CD4-positive, alpha-beta T cell treated with Interleukin-2 at 100 ng/mL for 4 hours (primary cell): ENCODE data around the gene PDK4.

ENCODE experiments used
- DNase-seq: peaks from one replicate; pipeline ENCODE4 v3.0.0-alpha.2; 2020; ENCODE audit warnings: low spot score

PDK4 gene

DNA sequence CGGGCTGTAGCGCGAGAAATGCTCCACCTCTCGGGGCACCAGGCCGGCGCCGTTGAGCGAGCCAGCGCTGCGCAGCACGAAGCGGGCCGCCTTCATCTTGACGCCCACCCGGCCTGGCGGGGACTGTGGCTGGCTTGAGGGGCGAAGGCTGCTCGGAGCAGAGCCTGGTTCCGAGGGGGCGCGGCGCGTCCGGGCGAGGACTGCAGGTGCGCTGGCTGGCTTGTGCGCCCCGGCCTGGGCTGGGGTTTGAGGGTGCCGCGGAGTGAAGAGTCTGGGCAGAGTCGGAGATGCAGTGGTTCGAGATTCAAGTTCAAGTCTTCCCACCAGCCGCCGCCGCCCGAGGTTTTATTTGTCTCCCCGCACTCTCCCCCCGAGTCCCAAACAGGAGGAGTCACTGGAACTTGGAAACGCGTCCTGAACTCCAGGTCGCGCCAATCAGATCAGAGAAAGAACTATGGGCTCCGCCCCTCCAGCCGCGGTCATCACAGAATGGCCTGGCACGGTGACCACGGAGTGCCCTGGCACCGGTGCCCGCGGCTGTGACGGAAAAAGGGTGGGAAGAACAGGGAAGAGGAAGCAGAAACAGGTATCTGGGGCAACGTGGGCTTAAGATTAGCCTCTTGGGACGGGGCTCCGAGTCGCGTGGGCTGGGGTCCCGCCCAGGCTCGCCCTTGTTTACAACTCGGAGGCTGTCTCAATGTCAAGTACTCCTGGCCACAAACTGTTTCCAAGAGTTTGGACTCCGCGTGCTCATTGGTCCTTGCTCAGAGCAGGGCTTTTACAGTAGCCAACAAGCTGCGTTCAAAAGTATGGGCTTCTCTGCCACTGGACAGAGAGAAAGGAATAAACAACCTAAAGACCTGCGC lies at the start of gene PDK4:
Gene PDK4 (minus strand): TSS at position 319 of the 866 bp plus-strand sequence. CDS start 223 bp downstream, at position 96.
- DNase-seq, result no peak

DNA sequence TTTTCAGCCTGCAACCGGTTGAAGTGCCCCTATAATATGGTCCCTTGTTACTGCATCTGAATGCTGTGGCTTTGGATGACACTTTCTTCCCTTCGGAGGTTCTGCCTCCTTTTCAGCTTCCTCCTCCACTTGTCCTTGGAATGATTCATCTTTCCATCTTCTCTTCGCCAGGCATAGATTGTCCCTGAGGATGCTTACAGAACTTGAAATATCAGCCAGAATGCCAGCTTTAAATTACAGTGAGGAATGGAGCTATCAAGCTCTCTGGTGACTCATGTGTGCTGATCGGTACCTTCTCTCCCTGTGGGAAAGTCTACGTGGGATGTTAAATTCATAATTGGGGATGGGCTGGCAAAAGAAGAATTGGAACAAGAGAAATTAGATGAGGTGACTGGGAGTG lies 45.9 kb upstream of the PDK4 start:
- DNase-seq, result no peak

- DNase-seq, result no peak
Measured at GRCh38 chr7:95636140-95636940, 40.0 kb upstream of the PDK4 start.

GRCh38 chr7:95632609-95633008 lies 36.3 kb upstream of the PDK4 start:
- no peak for DNase-seq

- no peak for DNase-seq
Measured at GRCh38 chr7:95631527-95631926, 35.2 kb upstream of the PDK4 start.

GRCh38 chr7:95630702-95631458 lies 34.6 kb upstream of the PDK4 start:
- no peak for DNase-seq

- no peak for DNase-seq
Measured at GRCh38 chr7:95628831-95629439, 32.6 kb upstream of the PDK4 start.

DNA sequence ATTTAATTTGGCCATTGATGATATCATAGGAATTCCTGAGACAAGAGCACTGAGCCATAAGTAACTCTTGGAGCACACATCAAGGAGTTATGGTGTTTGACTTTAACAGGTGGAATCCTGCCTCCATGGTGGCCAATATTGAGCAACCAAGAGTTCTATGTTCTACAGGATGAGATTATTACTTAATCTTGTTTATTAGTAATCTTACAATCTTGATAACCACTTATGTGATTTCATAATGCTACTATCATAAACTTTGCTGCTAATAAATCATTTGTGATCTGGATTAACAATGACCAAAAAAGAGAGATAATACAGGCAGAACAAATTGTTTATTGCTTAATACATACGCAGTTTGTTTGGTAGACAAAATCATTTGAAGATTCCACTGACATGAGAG lies 27.5 kb upstream of the PDK4 start:
- DNase-seq, result no peak

- DNase-seq, result no peak
Measured at GRCh38 chr7:95622859-95623258, 26.5 kb upstream of the PDK4 start.

- DNase-seq, result no peak
Measured at GRCh38 chr7:95622001-95622549, 25.8 kb upstream of the PDK4 start.

DNA sequence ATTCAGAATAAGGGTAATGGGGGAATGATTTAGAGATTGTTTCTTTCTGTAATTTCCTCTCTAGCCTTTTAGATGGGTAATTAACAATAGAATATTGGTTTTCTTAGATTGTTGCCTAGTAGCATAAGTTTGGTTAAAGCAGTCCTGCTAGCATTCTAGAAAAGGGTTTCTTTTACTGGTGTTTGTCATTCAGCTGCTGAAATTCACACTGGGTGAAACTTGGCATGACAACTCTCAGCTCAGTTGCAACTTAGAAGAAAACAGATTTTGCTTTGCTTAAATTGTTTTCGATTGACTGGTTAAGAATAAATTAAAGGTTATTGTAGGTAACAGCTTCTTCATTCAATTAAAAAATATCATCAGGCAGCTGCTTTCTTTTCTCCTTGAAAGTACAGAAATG lies 25.1 kb upstream of the PDK4 start:
- DNase-seq, result no peak

- DNase-seq, result no peak
Measured at GRCh38 chr7:95620631-95621030, 24.3 kb upstream of the PDK4 start.

DNA sequence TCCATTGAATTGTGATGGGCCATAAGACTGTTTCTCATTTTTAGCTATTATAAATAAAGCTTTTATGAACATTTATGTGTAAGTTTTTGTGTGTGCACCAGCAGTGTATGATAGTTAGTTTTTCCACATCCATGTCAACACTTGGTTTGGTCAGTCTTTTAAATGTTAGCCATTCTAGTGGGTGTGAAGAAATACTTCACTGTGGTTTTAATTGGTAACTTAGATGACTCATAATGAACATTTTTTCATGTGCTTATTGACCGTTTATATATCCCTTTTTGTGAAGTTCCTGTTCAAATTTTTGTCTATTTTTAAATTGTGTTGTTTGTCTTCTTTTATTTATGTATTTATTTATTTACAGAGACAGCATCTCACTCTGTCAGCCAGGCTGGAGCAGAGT lies 23.6 kb upstream of the PDK4 start:
- DNase-seq, result no peak

DNA sequence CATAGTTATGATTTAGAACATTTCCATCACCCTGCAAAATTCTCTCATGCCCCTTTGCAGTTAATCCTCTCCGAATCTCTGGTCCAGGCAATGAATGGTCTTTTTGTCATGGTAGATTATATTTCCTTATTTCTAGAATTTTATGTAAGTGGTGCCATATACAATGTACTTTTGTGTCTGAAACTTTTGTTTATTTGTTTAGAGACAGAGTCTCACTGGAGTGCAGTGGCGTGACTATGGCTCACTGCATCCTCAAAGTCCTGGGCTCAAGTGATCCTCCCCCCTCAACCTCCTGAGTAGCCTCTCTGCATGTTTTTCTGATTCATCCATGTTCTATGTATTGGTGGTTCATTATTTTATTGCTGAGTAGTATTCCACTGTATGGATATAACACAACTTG lies 23.2 kb upstream of the PDK4 start:
- DNase-seq, result no peak

DNA sequence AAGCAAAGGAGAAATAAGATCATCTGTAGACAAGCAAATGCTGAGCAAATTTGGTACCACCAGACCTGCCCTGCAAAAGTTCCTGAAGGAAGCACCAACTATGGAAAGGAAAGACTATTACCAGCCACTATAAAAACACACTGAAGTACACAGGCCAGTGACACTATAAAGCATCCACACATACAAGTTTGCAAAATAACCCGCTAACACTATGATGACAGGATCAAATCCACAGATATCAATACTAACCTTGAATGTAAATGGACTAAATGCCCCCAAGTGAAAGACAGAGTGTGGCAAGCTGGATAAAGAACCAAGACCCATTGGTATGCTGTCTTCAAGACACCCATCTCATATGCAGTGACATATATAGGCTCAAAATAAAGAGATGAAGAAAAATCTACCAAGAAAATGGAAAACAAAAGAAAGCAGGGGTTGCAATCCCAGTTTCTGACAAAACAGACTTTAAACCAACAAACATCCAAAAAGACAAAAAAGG lies 18.2 kb upstream of the PDK4 start:
- DNase-seq, result no peak

GRCh38 chr7:95611224-95611623 lies 14.9 kb upstream of the PDK4 start:
- DNase-seq, result no peak

- DNase-seq, result no peak
Measured at GRCh38 chr7:95609277-95609971, 13.1 kb upstream of the PDK4 start.

- DNase-seq, result no peak
Measured at GRCh38 chr7:95608359-95609173, 12.2 kb upstream of the PDK4 start.

DNA sequence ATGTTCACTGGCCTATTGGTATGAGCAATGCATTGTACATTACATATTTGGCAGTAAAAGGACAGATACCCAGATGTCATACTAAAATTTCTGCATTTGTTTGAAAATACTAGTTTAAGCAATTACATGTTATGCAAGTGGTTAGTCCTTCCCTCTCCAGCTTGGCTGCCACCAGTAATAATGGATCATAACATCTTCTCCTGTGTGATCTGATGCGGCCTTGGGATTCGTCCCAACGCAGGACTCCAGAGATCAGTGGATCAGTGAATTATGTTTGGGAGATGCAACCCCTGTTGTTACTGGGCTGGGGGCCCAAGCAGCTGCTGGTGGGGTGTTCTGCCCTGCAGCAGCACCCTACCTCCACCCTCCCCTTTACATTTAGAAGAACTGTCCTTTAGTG lies 11.2 kb upstream of the PDK4 start:
- no peak for DNase-seq

GRCh38 chr7:95605275-95605674 lies 9.0 kb upstream of the PDK4 start:
- DNase-seq, result no peak
